H9 (cell line): Measurements from ENCODE around the gene COL23A1. TPM values are rescaled to one million over a fixed set of nuclear protein-coding genes. Genes with fewer than 3 reads are reported as not detected.
A peak's percentile ranks its signal among the peaks of the same experiment; 100 is the strongest.

Experiments
- DNase-seq: peaks from one replicate; pipeline ENCODE4 v3.0.0-alpha.2; 2017
- H2AFZ ChIP-seq: one replicate; pipeline ENCODE4 v1.6.1; 2013; ENCODE audit warnings: mild to moderate bottlenecking, low read length, control low read depth, moderate library complexity
- H2AK5ac ChIP-seq: 2 replicates; pipeline ENCODE4 v1.6.1; 2013; ENCODE audit warnings: low read length, control low read depth, mixed read lengths; ENCODE audit not compliant: insufficient read length
- H2BK120ac ChIP-seq: one replicate; pipeline ENCODE4 v1.6.1; 2013; ENCODE audit warnings: low read depth, mild to moderate bottlenecking, low read length, control low read depth, inconsistent platforms; ENCODE audit not compliant: poor library complexity, severe bottlenecking
- H2BK12ac ChIP-seq: 2 replicates; pipeline ENCODE4 v1.6.1; 2013; ENCODE audit warnings: low read length, control low read depth, mixed read lengths, low read depth; ENCODE audit not compliant: insufficient read length
- H2BK15ac ChIP-seq: 2 replicates; pipeline ENCODE4 v1.6.1; 2013; ENCODE audit warnings: low read depth, low read length, control low read depth
- H2BK20ac ChIP-seq: one replicate; pipeline ENCODE4 v1.6.1; 2013; ENCODE audit warnings: low read depth, mild to moderate bottlenecking, low read length, control low read depth, inconsistent platforms; ENCODE audit not compliant: poor library complexity, severe bottlenecking
- H2BK5ac ChIP-seq: 2 replicates; pipeline ENCODE4 v1.6.1; 2013; ENCODE audit warnings: low read length, control low read depth, mixed read lengths; ENCODE audit not compliant: insufficient read length
- H3K14ac ChIP-seq: 2 replicates; pipeline ENCODE4 v1.6.1; 2013; ENCODE audit warnings: low read length, control low read depth; ENCODE audit not compliant: insufficient read depth
- H3K18ac ChIP-seq: 2 replicates; pipeline ENCODE4 v1.6.1; 2013; ENCODE audit warnings: low read depth, mild to moderate bottlenecking, mixed read lengths, low read length, control low read depth; ENCODE audit not compliant: insufficient read length
- H3K23ac ChIP-seq: 2 replicates; pipeline ENCODE4 v1.6.1; 2013; ENCODE audit warnings: low read length, control low read depth, mixed read lengths, low read depth; ENCODE audit not compliant: insufficient read length
- H3K23me2 ChIP-seq: 2 replicates; pipeline ENCODE4 v1.6.1; 2013; ENCODE audit warnings: low read depth, mild to moderate bottlenecking, mixed read lengths, low read length, control low read depth; ENCODE audit not compliant: insufficient read length, poor library complexity, severe bottlenecking
- H3K27ac ChIP-seq: 2 replicates; pipeline ENCODE4 v1.5.1; 2013; ENCODE audit warnings: low read length, control low read depth, mixed read lengths, low read depth; ENCODE audit not compliant: insufficient read length
- H3K27me3 ChIP-seq: 2 replicates; pipeline ENCODE4 v1.6.1; 2013; ENCODE audit warnings: low read length, control low read depth, inconsistent platforms; ENCODE audit not compliant: insufficient read depth
- H3K4ac ChIP-seq: 2 replicates; pipeline ENCODE4 v1.6.1; 2013; ENCODE audit warnings: low read depth, mild to moderate bottlenecking, control low read depth, inconsistent platforms, low read length, moderate library complexity
- H3K4me1 ChIP-seq: 2 replicates; pipeline ENCODE4 v1.6.1; 2013; ENCODE audit warnings: low read length, control low read depth, inconsistent platforms; ENCODE audit not compliant: insufficient read depth
- H3K4me2 ChIP-seq: 2 replicates; pipeline ENCODE4 v1.6.1; 2013; ENCODE audit warnings: low read length, control low read depth, mixed read lengths; ENCODE audit not compliant: insufficient read length, insufficient read depth
- H3K56ac ChIP-seq: 2 replicates; pipeline ENCODE4 v1.6.1; 2013; ENCODE audit warnings: low read depth, mild to moderate bottlenecking, mixed read lengths, low read length, control low read depth; ENCODE audit not compliant: insufficient read length
- H3K79me1 ChIP-seq: 2 replicates; pipeline ENCODE4 v1.6.1; 2013; ENCODE audit warnings: low read depth, mild to moderate bottlenecking, moderate library complexity, low read length, control low read depth, inconsistent platforms; ENCODE audit not compliant: insufficient read depth, poor library complexity, severe bottlenecking
- H3K79me2 ChIP-seq: 2 replicates; pipeline ENCODE4 v1.6.1; 2013; ENCODE audit warnings: low read length, control low read depth, inconsistent platforms; ENCODE audit not compliant: insufficient read depth
- H3K9ac ChIP-seq: 2 replicates; pipeline ENCODE4 v1.6.1; 2013; ENCODE audit warnings: low read length, control low read depth, mixed read lengths; ENCODE audit not compliant: insufficient read length; ENCODE audit errors: extremely low read depth
- H3K9me3 ChIP-seq: one replicate; pipeline ENCODE4 v1.6.1; 2013; ENCODE audit warnings: low read depth, low read length, inconsistent platforms; ENCODE audit not compliant: control insufficient read depth
- H3T11ph ChIP-seq: one replicate; pipeline ENCODE4 v1.6.1; 2013; ENCODE audit warnings: mild to moderate bottlenecking, low read length, control low read depth, inconsistent platforms
- H4K20me1 ChIP-seq: one replicate; pipeline ENCODE4 v1.6.1; 2013; ENCODE audit not compliant: control insufficient read depth, insufficient read length, insufficient read depth
- H4K5ac ChIP-seq: 2 replicates; pipeline ENCODE4 v1.6.1; 2013; ENCODE audit warnings: low read depth, mild to moderate bottlenecking, mixed read lengths, low read length, control low read depth; ENCODE audit not compliant: insufficient read length
- H4K8ac ChIP-seq: replicated peaks from 2 replicates; pipeline ENCODE4 v1.6.1; 2013; ENCODE audit warnings: low read length, control low read depth, mixed read lengths, low read depth; ENCODE audit not compliant: insufficient read length
- H4K91ac ChIP-seq: 2 replicates; pipeline ENCODE4 v1.6.1; 2013; ENCODE audit warnings: low read depth, mild to moderate bottlenecking, moderate library complexity, mixed read lengths, low read length, control low read depth; ENCODE audit not compliant: insufficient read length
- H3K27ac Mint-ChIP-seq, 3 experiments: 2 replicates in 2 of 3; 3 replicates in 1 of 3; pipeline ENCODE4 v1.8.0; 2020 to 2021; ENCODE audit warnings: mixed read lengths in 3 of 3, mild to moderate bottlenecking in 1 of 3, moderate library complexity in 1 of 3
- H3K27me3 Mint-ChIP-seq: 2 replicates; pipeline ENCODE4 v1.8.0; 2021; ENCODE audit warnings: low read depth, mild to moderate bottlenecking, moderate library complexity, mixed read lengths
- H3K36me3 Mint-ChIP-seq, 3 experiments: 2 replicates in 2 of 3; 3 replicates in 1 of 3; pipeline ENCODE4 v1.8.0; 2020 to 2021; ENCODE audit warnings: low read depth in 3 of 3, mixed read lengths in 3 of 3; ENCODE audit not compliant: insufficient read depth in 1 of 3
- H3K4me1 Mint-ChIP-seq, 2 experiments: 2 replicates each; pipeline ENCODE4 v1.8.0; 2020; ENCODE audit warnings: mixed read lengths in 2 of 2
- H3K4me3 Mint-ChIP-seq, 2 experiments: 2 replicates in 1 of 2; 3 replicates in 1 of 2; pipeline ENCODE4 v1.8.0; 2020 to 2021; ENCODE audit warnings: mild to moderate bottlenecking in 2 of 2, mixed read lengths in 2 of 2, moderate library complexity in 1 of 2
- H3K9me3 Mint-ChIP-seq, 2 experiments: 2 replicates in 1 of 2; 3 replicates in 1 of 2; pipeline ENCODE4 v1.8.0; 2020; ENCODE audit warnings: mild to moderate bottlenecking in 2 of 2, mixed read lengths in 2 of 2, moderate library complexity in 1 of 2
- CTCF ChIP-seq: fragments of 200-600 bp; sonication (generic); conservative IDR thresholded peaks from 3 replicates; pipeline ENCODE4 v1.8.0; 2021; ENCODE audit warnings: antibody characterized with exemption, mild to moderate bottlenecking
- WGBS: extraction: QIAGEN DNeasy Blood & Tissue Kit; methylation state at CpG from one replicate; pipeline ENCODE4 v1.1.7; 2013; ENCODE audit warnings: missing lambda C conversion rate, low lambda C conversion rate, mixed read lengths; ENCODE audit not compliant: insufficient read length; ENCODE audit errors: extremely low coverage; 5-methylcytosine and 5-hydroxymethylcytosine counted together
- total RNA-seq: library from RNA; stranded (reverse); gene quantifications from 2 replicates; pipeline ENCODE4 v1.2.1, GENCODE V29; 2021

COL23A1 gene
- total RNA-seq, 1 experiment from 2014 or later = 2.6 TPM

DNA sequence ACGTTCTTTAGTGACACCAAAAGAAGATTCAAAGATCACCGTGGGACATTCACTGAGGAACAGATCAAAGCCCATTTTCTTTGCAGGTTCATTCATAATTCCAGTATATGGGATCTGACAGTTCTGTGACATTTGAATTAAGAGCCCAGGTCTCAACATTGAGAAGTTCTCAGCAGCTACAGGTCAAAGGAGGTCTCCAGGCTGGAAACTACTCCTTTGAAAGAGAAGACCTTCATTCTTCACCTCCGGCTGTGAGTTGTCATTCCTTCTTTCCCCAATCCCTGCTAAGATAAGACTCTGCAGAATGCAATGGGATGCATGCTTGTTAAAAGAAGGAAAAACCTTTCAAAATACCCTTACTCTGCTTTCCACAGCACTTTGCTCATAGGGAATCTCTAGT, 79.0 kb downstream of the COL23A1 start:
- Mint-ChIP-seq H3K36me3 (peaks cover 7 to 18% (median 12%) of the 10 kb centered on the region in 3 experiments), H3K9me3 (peaks cover 21 to 31% of the 10 kb centered on the region in 2 experiments), H3K4me3 (no peak overlapping the region)

More for the DNA sequence above, 79.0 kb downstream of the COL23A1 start:
- TF ChIP-seq CTCF = no peak
- no peaks in the 10 kb centered on the region for H3K9me3 ChIP-seq
- H3K9ac ChIP-seq = no peak overlapping the region
- no peak for DNase-seq
- H2AK5ac ChIP-seq = no peak overlapping the region
- H2BK5ac ChIP-seq = no peak overlapping the region
- no peaks in the 10 kb centered on the region for H4K20me1 ChIP-seq
- Mint-ChIP-seq H3K27me3 (peaks cover 2% of the 10 kb centered on the region), H3K4me1 (peaks cover 6 to 10% of the 10 kb centered on the region in 2 experiments), H3K27ac (0 out of 7 replicates have a peak overlapping the region, but pooled peaks of 1 of the 3 experiments have one; percentile 50)
- WGBS = no CpG with 5 or more reads among the region's 3 CpGs
- no peak overlapping the region for H4K8ac ChIP-seq
- H4K91ac ChIP-seq = no peak overlapping the region
- no peak overlapping the region for H4K5ac ChIP-seq
- no peak overlapping the region for H3T11ph ChIP-seq
- H3K14ac ChIP-seq = no peak overlapping the region
- H2BK15ac ChIP-seq = no peak overlapping the region
- no peak overlapping the region for H3K18ac ChIP-seq
- H3K23me2 ChIP-seq = no peaks in the 10 kb centered on the region
- H3K4me1 ChIP-seq = peaks cover 2% of the 10 kb centered on the region; the same call in 1 of the 2 replicates
- no peak overlapping the region for H3K4ac ChIP-seq
- H3K23ac ChIP-seq = no peak overlapping the region
- no peak overlapping the region for H3K27ac ChIP-seq
- H3K27me3 ChIP-seq = no peaks in the 10 kb centered on the region
- H3K79me2 ChIP-seq = no peaks in the 10 kb centered on the region; the same call in 1 of the 2 replicates
- no peak overlapping the region for H2BK120ac ChIP-seq
- no peaks in the 10 kb centered on the region for H3K79me1 ChIP-seq
- H2BK12ac ChIP-seq = no peak overlapping the region
- no peak overlapping the region for H3K56ac ChIP-seq
- no peak overlapping the region for H2AFZ ChIP-seq
- no peak overlapping the region for H3K4me2 ChIP-seq
- H2BK20ac ChIP-seq = no peak overlapping the region
